SK-N-SH treated with all-trans-retinoic acid at 6 μM for 48 hours (cell line): ENCODE results near the gene SIM2.

Experiments used
- OSR1 ChIP-seq: fragments of 250-450 bp; sonication (Bioruptor Pico); IDR thresholded peaks from 2 replicates; pipeline ENCODE4 v1.8.0; 2022; ENCODE audit warnings: moderate library complexity, mild to moderate bottlenecking, inconsistent platforms
- TF ChIP-seq, protein P1 (sequence below): fragments of 250-450 bp; sonication (Bioruptor Pico); IDR thresholded peaks from 2 replicates; pipeline ENCODE4 v1.8.0; 2020; ENCODE audit warnings: mild to moderate bottlenecking, moderate library complexity, borderline replicate concordance

DNA sequence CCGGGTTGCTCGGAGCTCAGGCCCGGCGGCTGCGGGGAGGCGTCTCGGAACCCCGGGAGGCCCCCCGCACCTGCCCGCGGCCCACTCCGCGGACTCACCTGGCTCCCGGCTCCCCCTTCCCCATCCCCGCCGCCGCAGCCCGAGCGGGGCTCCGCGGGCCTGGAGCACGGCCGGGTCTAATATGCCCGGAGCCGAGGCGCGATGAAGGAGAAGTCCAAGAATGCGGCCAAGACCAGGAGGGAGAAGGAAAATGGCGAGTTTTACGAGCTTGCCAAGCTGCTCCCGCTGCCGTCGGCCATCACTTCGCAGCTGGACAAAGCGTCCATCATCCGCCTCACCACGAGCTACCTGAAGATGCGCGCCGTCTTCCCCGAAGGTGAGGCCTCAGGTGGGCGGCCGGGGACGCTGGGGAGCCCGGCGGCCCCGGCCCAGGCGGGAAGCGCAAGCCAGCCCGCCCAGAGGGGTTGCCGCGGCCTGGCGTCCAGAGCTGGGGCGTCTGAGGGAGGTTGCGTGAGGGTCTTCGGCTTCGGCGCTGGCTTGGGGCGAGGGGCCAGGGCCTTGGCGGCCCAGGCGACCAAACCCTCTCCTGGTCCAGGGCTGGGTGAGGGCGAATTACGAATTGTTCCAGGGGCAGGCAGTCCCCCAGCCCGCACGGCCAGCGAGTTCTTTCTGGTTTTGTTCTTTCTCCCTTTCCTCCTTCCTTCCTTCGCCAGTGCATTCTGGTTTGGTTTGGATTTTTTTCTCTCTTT, 805 bp downstream of the SIM2 start:
- TF ChIP-seq, protein P1, sequence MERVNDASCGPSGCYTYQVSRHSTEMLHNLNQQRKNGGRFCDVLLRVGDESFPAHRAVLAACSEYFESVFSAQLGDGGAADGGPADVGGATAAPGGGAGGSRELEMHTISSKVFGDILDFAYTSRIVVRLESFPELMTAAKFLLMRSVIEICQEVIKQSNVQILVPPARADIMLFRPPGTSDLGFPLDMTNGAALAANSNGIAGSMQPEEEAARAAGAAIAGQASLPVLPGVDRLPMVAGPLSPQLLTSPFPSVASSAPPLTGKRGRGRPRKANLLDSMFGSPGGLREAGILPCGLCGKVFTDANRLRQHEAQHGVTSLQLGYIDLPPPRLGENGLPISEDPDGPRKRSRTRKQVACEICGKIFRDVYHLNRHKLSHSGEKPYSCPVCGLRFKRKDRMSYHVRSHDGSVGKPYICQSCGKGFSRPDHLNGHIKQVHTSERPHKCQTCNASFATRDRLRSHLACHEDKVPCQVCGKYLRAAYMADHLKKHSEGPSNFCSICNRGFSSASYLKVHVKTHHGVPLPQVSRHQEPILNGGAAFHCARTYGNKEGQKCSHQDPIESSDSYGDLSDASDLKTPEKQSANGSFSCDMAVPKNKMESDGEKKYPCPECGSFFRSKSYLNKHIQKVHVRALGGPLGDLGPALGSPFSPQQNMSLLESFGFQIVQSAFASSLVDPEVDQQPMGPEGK (CRISPR knock-in tag), result no peak
- no peak for TF ChIP-seq OSR1
